HG03103 (cell line): Measurements from ENCODE around the gene PRSS16.

Source experiments
- ATAC-seq: cut with Tn5 transposase; IDR thresholded peaks from one replicate; pipeline ENCODE4 v1.9.1; 2021; ENCODE audit warnings: low read depth; ENCODE audit not compliant: unreplicated experiment

Gene PRSS16

DNA sequence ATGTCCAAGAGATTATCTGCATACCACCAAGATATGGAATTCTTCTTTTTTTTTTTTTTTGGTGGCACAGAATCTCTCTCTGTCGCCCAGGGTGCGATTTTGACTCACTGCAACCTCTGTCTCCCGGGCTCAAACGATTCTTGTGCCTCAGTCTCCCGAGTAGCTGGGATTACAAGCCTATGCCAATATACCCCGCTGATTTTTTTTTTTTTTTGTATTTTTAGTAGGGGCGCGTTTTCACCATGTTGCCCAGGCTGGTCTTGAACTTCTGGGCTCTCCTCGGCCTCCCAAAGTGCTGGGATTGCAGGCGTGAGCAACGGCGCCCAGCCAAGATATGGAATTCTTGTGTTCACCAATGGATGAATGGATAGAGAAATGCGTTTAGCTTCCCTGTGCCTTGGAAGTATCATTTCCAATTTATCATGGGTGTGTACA is 33.6 kb downstream of the PRSS16 start:
- ATAC-seq, result no peak

DNA sequence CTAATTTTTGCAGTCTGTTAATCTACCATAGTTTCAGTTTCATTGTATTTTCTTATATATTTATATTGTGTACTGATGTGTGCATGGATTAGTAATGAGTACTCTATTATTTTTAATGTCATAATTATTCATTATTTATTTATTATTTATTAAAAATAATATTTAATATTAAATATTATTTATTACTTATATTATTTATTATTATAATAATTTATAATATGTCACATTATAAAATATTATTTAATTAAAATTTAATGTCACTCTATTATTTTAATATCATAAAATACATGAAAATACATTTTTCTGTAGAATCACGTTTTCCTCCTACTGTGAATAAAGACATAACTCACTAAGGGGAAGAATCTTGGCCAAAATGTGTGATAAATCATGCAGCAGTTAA is 34.1 kb downstream of the PRSS16 start:
- ATAC-seq, result no peak

DNA sequence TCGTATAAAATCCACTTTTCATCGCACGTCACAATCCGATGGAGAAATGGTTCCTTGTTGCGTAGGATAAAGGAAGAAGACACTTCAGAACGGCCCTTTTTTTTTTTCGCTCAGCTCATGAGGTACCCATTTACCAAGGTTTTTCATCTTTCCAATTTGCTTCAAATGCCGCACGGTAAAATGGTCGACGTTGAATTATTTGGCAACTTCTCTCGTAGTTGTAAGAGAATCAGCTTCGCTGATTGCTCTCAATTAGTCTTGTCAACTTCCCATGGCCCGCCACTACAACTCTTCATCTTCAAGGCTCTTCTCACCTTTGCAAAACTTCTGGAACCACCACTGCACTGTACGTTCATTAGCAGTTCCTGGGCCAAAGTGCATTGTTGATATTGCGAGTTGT is 35.8 kb downstream of the PRSS16 start:
- no peak for ATAC-seq

DNA sequence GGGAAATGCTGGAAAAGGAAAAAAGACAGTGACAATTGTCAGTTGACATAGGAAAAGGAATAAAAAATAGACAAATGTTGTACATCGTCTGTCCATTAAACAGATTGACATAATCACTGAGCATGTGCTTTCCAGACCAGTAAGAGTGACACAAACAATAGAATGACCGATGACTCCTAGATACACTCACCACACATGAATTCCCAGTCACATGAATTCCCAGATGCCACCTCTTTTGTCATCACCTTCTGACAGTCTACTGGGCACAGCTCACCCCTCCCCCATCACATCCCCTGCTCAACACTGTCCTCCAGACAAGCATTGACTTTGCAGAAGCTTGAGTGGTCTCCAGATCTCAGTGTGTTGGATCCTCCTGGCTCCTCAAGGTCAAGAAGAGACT is 38.6 kb downstream of the PRSS16 start:
- ATAC-seq, result no peak

DNA sequence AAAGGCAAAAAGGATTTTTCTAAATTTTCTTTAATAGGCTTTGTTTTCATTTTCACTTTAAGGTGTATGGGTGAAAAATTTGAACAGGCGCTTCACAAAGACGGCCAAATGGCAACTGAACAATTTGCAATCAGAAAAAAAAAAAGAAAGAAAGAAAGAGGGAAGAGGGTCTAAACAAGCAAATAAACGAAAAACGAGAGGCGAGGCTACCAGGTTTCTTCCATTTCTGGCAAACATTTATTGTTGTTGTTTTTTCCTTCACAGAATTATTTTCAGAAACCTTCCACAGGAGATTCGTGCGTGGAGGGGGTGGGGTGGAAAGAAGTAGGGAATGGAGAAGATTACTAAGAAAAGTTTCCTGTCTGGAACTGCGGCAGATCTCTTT is 40.2 kb downstream of the PRSS16 start:
- no peak for ATAC-seq

DNA sequence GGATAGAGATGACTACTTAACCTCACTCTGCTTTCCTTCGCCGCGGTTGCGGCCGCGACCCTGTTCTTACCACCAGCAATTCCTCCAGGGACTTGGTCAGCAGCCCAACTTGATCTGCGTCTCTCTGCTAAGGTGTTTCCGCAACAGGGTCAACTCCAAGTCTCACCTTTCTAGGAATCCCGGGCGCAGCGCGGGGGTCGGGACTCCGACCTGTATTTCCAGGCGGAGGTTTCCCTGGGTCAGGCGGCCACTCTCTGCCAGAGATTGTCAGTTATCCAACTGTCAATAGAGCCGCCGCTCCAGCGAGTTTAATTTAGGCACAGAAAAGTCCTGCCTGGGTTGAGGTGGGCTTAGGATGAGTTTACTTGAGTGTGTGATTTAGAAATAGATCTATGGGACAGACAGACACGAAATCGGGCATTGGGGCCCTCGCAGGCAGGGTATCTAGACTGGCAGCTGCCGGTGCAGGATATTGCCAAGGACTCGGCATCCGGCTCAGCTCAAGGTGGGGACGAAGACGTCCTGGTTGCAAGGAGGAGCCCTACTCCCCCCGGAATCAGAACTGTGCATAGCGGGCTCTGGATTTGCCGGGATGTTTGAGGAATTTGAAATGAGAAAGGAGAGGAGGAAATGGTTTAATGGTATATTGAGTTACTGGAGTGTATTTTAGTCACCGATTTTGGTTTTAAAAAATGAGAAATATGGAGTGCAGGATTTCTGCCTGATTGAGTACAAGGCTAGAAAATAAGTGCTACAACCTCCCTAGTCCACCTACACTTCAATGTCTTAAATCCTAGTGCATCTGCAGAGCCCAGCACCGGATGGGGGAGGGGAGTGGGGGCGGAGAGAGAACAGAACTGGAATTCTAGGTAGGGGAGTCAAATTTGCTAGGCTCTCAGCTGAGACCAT is 40.9 kb downstream of the PRSS16 start:
- no peak for ATAC-seq

DNA sequence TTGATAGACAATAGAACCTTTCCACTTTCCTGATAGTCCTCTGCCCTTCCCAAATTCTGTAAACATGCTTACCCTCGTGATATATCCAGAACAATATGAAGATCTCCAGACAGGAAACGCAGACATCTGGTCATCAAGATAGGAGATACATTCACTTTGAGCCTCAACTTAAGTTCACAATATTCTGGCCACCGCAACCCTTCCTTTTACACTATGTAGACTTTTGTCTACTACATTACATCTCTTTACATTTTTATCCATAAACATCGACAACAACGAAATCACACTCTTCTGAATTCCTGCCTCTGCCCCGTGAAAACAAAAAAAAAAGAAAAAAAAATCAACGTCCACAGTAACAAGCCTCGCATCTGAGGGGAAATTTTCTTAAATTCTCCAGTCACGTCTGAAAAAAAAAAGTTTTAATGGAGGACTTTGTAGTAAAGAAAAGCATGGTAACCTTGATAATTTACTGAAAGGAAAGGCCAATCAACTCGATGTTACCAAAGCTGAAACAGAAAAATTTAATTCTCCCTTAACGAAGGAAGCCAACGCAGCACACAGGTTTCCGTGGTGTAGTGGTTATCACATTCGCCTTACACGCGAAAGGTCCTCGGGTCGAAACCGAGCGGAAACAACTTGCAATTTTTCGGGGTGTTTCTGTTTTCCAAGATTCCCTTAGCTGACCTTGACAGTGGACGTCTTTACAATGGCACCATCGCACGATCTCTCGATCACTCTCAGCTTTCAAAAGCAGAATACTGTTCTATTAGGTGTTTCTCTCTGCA is 42.8 kb downstream of the PRSS16 start:
- no peak for ATAC-seq

DNA sequence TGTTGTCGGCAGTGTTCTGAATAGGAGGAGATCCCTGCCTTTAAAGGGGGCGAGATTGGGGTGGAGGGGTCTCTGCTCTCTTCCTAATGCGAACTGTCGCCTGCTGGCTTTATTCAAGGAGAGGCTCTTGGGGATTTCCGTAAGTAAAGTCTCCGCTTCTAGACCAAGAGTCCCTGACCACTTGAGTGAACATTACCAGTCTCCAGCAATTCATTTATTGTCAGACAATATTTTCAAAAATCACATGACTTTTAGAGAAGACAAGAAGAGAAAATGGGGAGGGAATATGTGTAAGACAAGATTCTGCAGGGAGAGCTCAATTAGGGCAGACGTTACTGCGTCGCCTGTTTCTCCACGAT is 43.3 kb downstream of the PRSS16 start:
- no peak for ATAC-seq

DNA sequence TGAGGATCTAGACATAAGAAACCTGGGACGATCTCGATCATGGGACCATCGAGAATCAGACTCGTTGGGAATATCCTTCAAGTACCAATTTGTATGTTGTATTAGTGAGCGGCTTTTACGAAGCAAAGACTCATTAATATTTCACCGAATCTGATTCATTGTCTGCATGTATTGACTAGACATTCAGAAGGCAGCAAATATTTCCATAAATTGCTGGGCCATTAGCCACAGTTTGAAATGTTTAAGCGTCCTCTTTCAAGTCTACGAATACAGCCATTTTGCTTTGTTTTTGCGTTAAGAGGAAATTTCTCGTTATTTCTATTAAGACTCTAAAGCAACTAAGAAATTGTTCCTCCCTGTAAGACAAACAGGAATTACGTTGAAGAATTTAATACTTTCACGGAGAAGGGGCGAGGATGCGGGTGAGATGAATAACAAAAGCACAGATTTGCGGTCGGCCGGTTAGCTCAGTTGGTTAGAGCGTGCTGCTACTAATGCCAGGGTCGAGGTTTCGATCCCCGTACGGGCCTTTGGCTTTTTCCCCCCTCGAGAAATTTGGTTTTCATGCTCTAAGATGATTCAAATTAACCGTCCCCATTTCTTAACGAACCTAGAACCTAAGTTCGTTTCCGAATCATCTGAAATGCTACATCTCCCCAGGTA is 46.1 kb downstream of the PRSS16 start:
- ATAC-seq, result no peak

DNA sequence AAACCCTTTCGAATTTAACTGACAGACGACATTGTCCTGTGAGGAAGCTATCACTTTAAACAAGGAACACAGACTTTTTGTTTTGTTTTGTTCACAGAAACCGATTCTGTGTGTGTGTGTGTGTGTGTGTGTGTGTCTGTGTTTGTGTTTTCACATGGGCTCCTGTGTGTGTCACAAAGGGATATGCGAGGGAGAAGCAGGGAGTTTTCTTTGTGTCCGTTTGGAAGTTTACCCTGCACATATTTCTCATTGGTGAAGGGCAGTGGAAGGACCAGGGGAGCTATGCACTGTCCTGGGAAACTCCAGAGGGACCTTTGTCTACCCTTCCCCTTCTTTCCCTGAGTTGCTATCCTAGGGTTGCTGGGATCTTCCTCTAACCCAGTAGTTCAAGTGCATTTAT is 46.9 kb downstream of the PRSS16 start:
- ATAC-seq, result no peak

DNA sequence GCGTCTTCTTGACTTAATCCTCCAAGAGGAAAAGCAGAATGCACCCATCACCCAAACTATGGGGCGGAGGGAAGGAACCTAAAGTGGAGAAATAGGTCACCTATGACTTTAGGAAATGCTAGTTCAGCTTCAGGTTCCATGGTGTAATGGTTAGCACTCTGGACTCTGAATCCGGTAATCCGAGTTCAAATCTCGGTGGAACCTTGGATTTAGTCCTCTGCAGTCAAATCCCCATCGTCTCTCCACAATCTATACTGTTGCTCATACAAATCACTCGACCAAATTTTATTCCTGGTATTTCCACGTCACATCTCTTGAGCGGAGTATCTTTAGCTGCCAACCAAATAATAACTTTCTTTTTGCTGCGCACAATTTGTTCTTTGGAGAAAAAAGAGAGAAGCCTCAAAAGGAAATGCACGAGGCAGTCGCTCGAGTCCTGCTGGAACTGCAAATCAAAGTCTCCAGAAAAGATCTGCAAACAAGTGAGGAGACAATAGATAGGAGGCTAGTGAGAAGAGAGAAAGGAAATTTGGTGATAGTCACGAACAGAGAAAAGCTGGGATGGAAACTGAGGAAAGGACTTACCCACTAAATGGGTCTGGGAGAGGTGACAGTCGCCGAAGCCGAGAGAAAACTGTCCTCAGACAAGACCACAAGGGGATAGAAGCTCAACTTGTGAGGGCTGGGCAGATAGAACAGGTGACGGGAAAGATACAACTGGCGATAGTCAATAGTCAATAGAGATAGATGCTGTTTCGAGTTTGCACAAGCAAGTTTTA is 48.0 kb downstream of the PRSS16 start:
- ATAC-seq, result no peak

DNA sequence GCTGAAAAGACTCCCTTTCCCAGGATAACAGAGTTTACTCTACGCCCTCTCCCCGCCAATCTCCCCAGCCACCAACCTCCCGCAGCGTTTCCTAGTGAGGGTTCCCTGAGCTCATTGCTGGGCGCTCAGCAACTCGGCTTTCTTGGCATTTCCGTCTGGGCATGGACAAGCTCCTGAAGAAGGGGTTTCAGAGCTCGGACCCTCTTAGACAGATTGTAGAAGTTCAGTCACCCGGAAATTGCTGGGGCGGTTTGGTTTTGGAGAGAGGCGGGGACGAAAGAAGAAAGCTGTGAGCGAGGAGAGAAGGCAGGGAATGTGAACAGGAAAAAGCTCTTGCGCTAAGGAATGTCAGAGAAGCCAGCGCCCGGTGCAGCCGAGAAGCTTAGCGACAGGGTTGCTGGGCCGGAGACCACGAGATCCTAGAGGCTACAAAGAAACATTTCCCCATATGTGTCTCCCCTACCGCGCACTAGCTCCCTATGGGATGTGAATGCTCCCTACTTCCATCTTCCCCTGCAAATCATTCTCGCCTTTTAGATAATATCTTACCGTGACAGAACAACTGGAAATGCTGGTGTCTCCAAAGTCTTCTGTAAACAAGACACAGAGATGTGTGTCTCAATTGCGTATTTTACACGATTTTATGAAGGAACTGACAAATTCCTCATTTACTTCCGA is 48.7 kb downstream of the PRSS16 start:
- ATAC-seq, result no peak

DNA sequence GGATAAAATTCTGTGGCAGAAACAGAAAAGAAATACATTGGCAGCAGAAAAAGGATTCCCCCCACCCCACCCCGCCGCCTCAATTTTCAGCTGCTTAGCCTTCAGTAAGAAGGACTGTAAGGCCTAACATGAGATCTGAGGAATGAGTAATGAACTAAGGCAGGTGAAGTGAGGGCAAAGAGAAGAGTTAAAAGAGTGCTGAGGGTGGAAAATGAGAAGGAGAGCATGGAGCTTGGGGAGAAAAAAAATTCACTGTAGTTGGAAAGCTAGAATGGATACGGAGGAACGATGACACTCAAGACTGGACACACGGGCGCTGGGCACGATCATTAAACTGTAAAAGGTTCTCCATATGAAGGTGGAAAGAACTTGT is 50.0 kb downstream of the PRSS16 start:
- no peak for ATAC-seq

DNA sequence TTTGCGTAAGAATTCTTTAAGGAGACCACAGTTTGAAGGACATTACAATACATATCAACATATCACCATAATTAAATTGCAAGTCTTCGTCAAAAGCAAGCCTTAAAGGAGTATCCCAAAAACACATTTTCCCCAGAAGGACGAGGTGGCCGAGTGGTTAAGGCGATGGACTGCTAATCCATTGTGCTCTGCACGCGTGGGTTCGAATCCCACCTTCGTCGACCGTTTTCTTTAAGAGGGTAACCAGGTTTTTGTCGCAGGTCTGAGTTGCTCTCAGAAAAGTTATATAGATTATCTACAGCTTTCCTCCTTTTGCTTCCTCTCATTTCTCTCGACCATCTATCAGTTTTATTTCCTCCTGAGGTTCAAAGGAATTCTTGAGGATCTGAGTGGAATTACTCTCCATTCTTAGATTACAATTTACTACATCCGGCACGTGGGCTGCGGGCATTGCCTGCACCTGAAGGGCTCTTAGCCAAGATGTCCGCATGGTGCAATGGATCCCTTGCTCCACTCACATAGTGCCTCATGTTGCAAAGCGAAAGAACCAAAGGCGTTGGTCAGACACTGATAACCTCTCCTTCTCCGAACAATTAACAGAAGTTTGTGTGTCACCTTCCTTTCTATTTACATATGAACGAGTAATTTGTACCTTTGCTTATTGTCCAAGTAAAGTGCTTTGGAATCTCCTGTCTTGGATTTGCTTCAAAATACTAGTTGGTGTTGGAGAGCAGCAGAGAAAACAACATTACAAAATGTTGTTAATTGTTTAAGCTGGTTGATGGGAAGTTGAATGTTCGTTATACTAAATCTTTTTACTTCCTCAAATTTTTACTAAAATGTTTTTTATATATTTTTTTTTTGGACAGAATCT is 50.6 kb downstream of the PRSS16 start:
- no peak for ATAC-seq

DNA sequence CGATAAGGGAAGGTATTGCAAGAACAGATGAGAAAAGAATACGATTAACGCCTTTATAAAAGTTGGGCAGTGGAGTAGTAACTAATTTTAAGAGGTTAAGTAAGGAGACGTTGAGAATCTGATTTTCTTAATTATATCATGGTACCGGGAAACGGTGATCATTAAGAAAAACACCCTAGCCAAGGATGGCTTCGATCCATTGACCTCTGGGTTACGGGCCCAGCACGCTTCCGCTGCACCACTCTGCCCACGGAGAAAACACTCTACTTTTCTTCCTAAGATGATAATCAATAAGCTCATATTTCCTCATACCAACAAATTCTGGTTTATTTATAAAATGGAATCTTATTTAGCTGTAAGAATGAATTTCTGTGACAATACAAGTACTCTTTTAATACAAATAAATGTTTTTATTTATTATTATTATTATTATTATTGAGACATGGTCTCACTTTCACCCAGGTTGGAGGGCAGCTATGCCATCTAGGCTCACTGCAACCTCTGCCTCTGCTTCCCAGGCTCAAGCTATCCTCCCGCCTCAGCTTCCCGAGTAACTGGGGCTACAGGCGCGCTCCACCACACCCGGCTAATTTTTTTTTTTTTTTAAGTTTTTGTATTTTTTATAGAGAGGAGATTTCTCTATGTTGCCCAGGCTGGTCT is 56.2 kb downstream of the PRSS16 start:
- ATAC-seq, result no peak
